ENCODE results near the gene OR7A5.

DNA sequence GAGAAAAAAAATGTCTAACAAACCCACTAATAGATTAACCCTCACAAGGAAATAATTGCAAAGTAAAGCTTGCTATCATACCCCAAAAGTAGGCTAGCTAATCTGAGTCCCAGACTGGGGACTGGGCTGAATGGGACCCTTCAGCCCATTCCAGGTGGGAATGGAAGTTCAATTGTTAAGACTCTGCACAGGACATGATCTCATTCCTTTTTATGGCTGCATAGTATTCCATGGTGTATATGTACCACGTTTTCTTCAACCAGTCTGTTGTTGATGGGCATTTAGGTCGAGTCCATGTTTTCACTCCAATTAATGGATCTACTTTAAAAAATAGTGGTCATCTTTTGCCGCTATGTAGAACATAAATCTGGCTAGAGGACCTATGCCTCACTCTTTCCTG lies 17.9 kb downstream of the OR7A5 start:
- TF ChIP-seq EZH2 (IDR thresholded peaks at IDR 0.05; ENCODE audit: insufficient read depth, poor library complexity, severe bottlenecking) (no peak), EZH2phosphoT487 (IDR thresholded peaks at IDR 0.05; ENCODE audit: insufficient read depth, low read depth) (no peak)

All from GM23248 (cell line).